ENCODE data around the gene UNCX. TPM values are rescaled to one million over a fixed set of nuclear protein-coding genes. Genes with fewer than 3 reads are reported as not detected.

Gene UNCX
- total RNA-seq, 2 experiments from 2014 or later = not detected

GRCh38 chr7:1257221-1257620 lies 24.5 kb downstream of the UNCX start:
- Histone ChIP-seq H3K4me3 (ENCODE audit: low read depth, low read length, poor library complexity, severe bottlenecking) (no peak overlapping the region), H3K36me3 (ENCODE audit: insufficient read depth, low read length) (no peaks in the 10 kb centered on the region), H4K20me1 (ENCODE audit: insufficient read depth, low read length) (no peaks in the 10 kb centered on the region), H3K4me2 (ENCODE audit: low read length) (no peak overlapping the region), H3K9me2 (ENCODE audit: insufficient read depth, low read length) (no peaks in the 10 kb centered on the region), H3K9me3 (ENCODE audit: low read length) (no peaks in the 10 kb centered on the region), H3K4me1 (ENCODE audit: insufficient read depth, low read length, poor library complexity, severe bottlenecking) (no peaks in the 10 kb centered on the region), H3K79me2 (ENCODE audit: insufficient read depth, low read depth, low read length) (no peaks in the 10 kb centered on the region), H2AFZ (ENCODE audit: low read length) (no peak overlapping the region), H3K27ac (ENCODE audit: low read depth, low read length, poor library complexity, severe bottlenecking) (no peak overlapping the region)
- intact Hi-C loops (cut with micrococcal nuclease; ENCODE audit: unreplicated experiment) = no loop called here
- no peak for TF ChIP-seq EZH2phosphoT487 (IDR thresholded peaks at IDR 0.05; ENCODE audit: borderline replicate concordance, low read depth, low read length)
- no peak for TF ChIP-seq CTCF (conservative IDR thresholded peaks at IDR 0.05; ENCODE audit: low read length)
- no peak for DNase-seq (ENCODE audit: low spot score)
- BruUV-seq (replicated peaks) = no TSS peak
- ChIA-PET POLR2A (no interaction called here), CTCF (ENCODE audit: unreplicated experiment) (no interaction called here)

GRCh38 chr7:1257863-1258262 lies 25.2 kb downstream of the UNCX start:
- H2AFZ ChIP-seq (ENCODE audit: low read length) = no peak overlapping the region
- intact Hi-C loops (cut with micrococcal nuclease; ENCODE audit: unreplicated experiment) = no loop called here

More at GRCh38 chr7:1257863-1258262, 25.2 kb downstream of the UNCX start:
- Histone ChIP-seq H3K4me2 (ENCODE audit: low read length) (no peak overlapping the region), H3K36me3 (ENCODE audit: insufficient read depth, low read length) (no peaks in the 10 kb centered on the region), H3K9me2 (ENCODE audit: insufficient read depth, low read length) (no peaks in the 10 kb centered on the region), H3K79me2 (ENCODE audit: insufficient read depth, low read depth, low read length) (no peaks in the 10 kb centered on the region), H3K27ac (ENCODE audit: low read depth, low read length, poor library complexity, severe bottlenecking) (no peak overlapping the region), H3K4me1 (ENCODE audit: insufficient read depth, low read length, poor library complexity, severe bottlenecking) (no peaks in the 10 kb centered on the region), H3K4me3 (ENCODE audit: low read depth, low read length, poor library complexity, severe bottlenecking) (no peak overlapping the region), H3K9me3 (ENCODE audit: low read length) (no peaks in the 10 kb centered on the region), H4K20me1 (ENCODE audit: insufficient read depth, low read length) (no peaks in the 10 kb centered on the region)
- BruUV-seq (replicated peaks) = no TSS peak
- TF ChIP-seq EZH2phosphoT487 (IDR thresholded peaks at IDR 0.05; ENCODE audit: borderline replicate concordance, low read depth, low read length) = no peak
- no peak for TF ChIP-seq CTCF (conservative IDR thresholded peaks at IDR 0.05; ENCODE audit: low read length)
- POLR2A ChIA-PET = no interaction called here
- no peak for DNase-seq (ENCODE audit: low spot score)
- CTCF ChIA-PET (ENCODE audit: unreplicated experiment) = no interaction called here

Data from OCI-LY7 (cell line).